Measurements from ENCODE around the gene PUS1. TPM values are rescaled to one million over a fixed set of nuclear protein-coding genes. Genes with fewer than 3 reads are reported as not detected.
A peak's percentile ranks its signal among the peaks of the same experiment; 100 is the strongest.

PUS1 gene
- total and polyA plus RNA-seq, 9 of the 15 experiments (the other 6 are each of a cell fraction or from before 2014, with no cell fraction given) = 1.9 to 90.8 (median 30.0) TPM

GRCh38 chr12:131986910-131987309, 57.8 kb downstream of the PUS1 start (continued):
- TF ChIP-seq CREB3L1 (IDR thresholded peaks at IDR 0.05; ENCODE audit: borderline replicate concordance, low read depth) = no peak
- no peak for TF ChIP-seq ZBTB49 (CRISPR knock-in tag; IDR thresholded peaks at IDR 0.05; ENCODE audit: borderline replicate concordance)
- TF ChIP-seq JUND (IDR thresholded peaks at IDR 0.05; ENCODE audit: borderline replicate concordance, low read depth, low read length) = no peak
- TF ChIP-seq JUND (tag; IDR thresholded peaks at IDR 0.05; ENCODE audit: borderline replicate concordance, low read depth, low read length) = no peak
- no peak for TF ChIP-seq POLR2H (tag; IDR thresholded peaks at IDR 0.05; ENCODE audit: low read depth)
- TF ChIP-seq ZNF696 (CRISPR knock-in tag; conservative IDR thresholded peaks at IDR 0.05) = no peak
- TF ChIP-seq MEF2D (tag; conservative IDR thresholded peaks at IDR 0.05; ENCODE audit: low read depth) = no peak
- no peak for TF ChIP-seq CGGBP1 (CRISPR knock-in tag; IDR thresholded peaks at IDR 0.05)
- peak; percentile 60 for TF ChIP-seq USF1 (CRISPR knock-in tag; IDR thresholded peaks at IDR 0.05)
- TF ChIP-seq RREB1 (CRISPR knock-in tag; IDR thresholded peaks at IDR 0.05) = no peak
- no peak for TF ChIP-seq KAT2B (IDR thresholded peaks at IDR 0.05; ENCODE audit: low read depth, low read length)
- TF ChIP-seq PHB (CRISPR knock-in tag; IDR thresholded peaks at IDR 0.05) = no peak
